ENCODE measurements around the gene GEMIN5. TPM values are rescaled to one million over a fixed set of nuclear protein-coding genes. Genes with fewer than 3 reads are reported as not detected.

Gene GEMIN5
- total RNA-seq, 1 experiment from 2014 or later: 29.5 TPM

DNA sequence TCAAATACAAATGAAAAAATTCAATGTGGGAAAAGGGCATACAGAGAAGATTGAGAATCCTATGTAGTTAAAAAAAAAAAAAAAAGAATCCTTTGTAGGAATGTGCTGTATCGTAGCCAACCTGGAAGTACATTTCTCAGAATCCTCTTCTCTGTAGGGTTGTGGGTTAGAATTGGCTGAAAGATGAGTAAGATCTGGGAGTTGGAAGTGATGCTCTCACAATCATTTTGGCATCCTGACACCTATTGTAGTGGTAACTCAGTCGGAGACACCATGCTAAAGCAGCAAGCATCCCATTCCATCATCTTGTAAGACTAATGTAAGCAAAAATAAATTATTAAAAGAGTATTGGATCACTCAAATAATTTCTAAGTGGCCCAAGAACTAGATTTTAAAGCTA, 33.5 kb upstream of the GEMIN5 start:
- no TSS peak for BruUV-seq (replicated peaks)
- DNase-seq (ENCODE audit: low read depth, low spot score) (no peak), ATAC-seq (no peak)
- Histone ChIP-seq H3K4me1 (ENCODE audit: control insufficient read depth, insufficient read depth, low read length) (no peaks in the 10 kb centered on the region), H3K27ac (ENCODE audit: low read length) (no peak overlapping the region), H3K9me3 (ENCODE audit: control insufficient read depth, insufficient read depth, low read depth, low read length) (no peaks in the 10 kb centered on the region), H3K36me3 (ENCODE audit: control insufficient read depth, insufficient read depth, low read length) (no peaks in the 10 kb centered on the region; the same call in 1 of the 2 replicates), H3K27me3 (ENCODE audit: control insufficient read depth, insufficient read depth, low read length) (no peaks in the 10 kb centered on the region), H3K4me3 (ENCODE audit: low read depth in 2 of 2, low read length in 2 of 2) (no peak overlapping the region)
- CTCF ChIA-PET: interaction anchor here (0.6 to 1.5 kb wide), 3 partner anchors 10 to 33 kb away, joined by 5 to 9 read pairs (median 5); no protein-coding TSS in a partner anchor
- no peak for TF ChIP-seq CTCF (IDR thresholded peaks at IDR 0.05)
- TF ChIP-seq SIN3A (IDR thresholded peaks at IDR 0.05; ENCODE audit: borderline replicate concordance, insufficient read depth, low read depth, low read length): no peak
- TF ChIP-seq POLR2AphosphoS5 (IDR thresholded peaks at IDR 0.05; ENCODE audit: low read depth, low read length): no peak
- no peak for TF ChIP-seq REST (IDR thresholded peaks at IDR 0.05; ENCODE audit: insufficient read depth in 1 of 2, low read depth in 2 of 2, low read length in 1 of 2)
- no peak for TF ChIP-seq TCF7L2 (IDR thresholded peaks at IDR 0.05; ENCODE audit: low read depth, low read length)
- in situ Hi-C loops (cut with HindIII; ENCODE audit: low pct_unique_long_range_greater_than_20kb, low sequenced_read_pairs): no loop called here
- intact Hi-C loops (cut with micrococcal nuclease; ENCODE audit: unreplicated experiment): no loop called here
- POLR2A ChIA-PET: no interaction called here

DNA sequence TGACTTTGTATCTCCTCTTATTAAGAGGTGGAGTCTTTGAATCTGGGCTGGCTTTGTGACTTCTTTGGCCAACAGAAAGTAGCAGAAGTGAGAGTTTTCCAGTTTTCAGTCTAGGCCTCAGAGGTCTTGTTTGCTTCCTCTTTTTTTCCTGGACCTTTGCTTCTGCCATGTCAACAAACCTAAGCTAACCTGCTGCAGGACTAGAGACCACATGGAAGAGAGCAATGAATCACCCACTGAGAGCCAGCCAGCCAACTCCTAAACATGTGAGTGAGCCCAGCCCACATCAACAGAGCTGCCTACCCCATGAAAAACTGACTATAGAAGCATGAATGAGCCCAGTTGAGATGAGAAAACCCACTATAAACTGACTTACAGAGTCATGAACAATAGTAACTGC, 32.7 kb upstream of the GEMIN5 start:
- ATAC-seq (no peak), DNase-seq (ENCODE audit: low read depth, low spot score) (no peak)
- Histone ChIP-seq H3K9me3 (ENCODE audit: control insufficient read depth, insufficient read depth, low read depth, low read length) (no peaks in the 10 kb centered on the region), H3K36me3 (ENCODE audit: control insufficient read depth, insufficient read depth, low read length) (no peaks in the 10 kb centered on the region; the same call in 1 of the 2 replicates), H3K27me3 (ENCODE audit: control insufficient read depth, insufficient read depth, low read length) (no peaks in the 10 kb centered on the region), H3K27ac (ENCODE audit: low read length) (no peak overlapping the region), H3K4me1 (ENCODE audit: control insufficient read depth, insufficient read depth, low read length) (no peaks in the 10 kb centered on the region), H3K4me3 (ENCODE audit: low read depth in 2 of 2, low read length in 2 of 2) (no peak overlapping the region)
- intact Hi-C loops (cut with micrococcal nuclease; ENCODE audit: unreplicated experiment) (no loop called here), in situ Hi-C loops (cut with HindIII; ENCODE audit: low pct_unique_long_range_greater_than_20kb, low sequenced_read_pairs) (no loop called here)
- ChIA-PET POLR2A (no interaction called here), CTCF (interaction anchor here (0.7 kb wide), 1 partner anchor 32 kb away, joined by 9 read pairs; no protein-coding TSS in a partner anchor)
- no TSS peak for BruUV-seq (replicated peaks)
- TF ChIP-seq CTCF (IDR thresholded peaks at IDR 0.05) (no peak), TCF7L2 (IDR thresholded peaks at IDR 0.05; ENCODE audit: low read depth, low read length) (no peak), SIN3A (IDR thresholded peaks at IDR 0.05; ENCODE audit: borderline replicate concordance, insufficient read depth, low read depth, low read length) (no peak), POLR2AphosphoS5 (IDR thresholded peaks at IDR 0.05; ENCODE audit: low read depth, low read length) (no peak), REST (IDR thresholded peaks at IDR 0.05; ENCODE audit: insufficient read depth in 1 of 2, low read depth in 2 of 2, low read length in 1 of 2) (no peak)

All from Panc1 (cell line).